Measurements from ENCODE around the gene L3MBTL4. TPM values are rescaled to one million over a fixed set of nuclear protein-coding genes. Genes with fewer than 3 reads are reported as not detected.
"Not testable (repeated sequence)": the region's sequence is repeated elsewhere in the genome, so short reads cannot be mapped to it uniquely, and the experiment has no call there.

The L3MBTL4 gene
- total RNA-seq, 1 donor from 2014 or later: 1.1 TPM

DNA sequence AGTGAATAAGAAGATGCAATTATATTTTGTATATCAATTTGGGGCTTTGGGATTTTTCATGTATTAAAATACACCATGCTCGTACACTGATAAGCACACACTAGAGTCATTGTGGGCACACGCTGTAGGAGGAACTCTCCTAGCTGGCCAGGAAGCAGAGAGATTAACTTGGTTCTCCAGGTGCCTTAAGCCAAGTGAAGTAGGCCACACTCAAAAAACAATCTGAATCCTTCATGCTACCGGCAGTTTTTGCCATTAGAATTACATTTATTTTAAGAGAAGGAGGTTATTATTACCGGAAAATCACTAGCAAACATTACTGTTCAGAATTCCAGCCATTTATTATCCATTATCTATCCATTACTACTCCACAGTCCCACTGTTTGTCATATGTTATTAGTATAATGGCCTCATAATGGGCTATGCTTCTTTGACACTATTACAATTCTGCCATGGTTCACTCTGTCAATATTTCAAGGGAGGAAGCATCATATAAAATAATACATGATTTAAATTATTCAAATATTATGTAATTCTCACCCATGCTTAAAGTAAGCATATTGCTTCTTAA, 214.4 kb downstream of the L3MBTL4 start:
- intact Hi-C loops (cut with micrococcal nuclease): no loop called here

DNA sequence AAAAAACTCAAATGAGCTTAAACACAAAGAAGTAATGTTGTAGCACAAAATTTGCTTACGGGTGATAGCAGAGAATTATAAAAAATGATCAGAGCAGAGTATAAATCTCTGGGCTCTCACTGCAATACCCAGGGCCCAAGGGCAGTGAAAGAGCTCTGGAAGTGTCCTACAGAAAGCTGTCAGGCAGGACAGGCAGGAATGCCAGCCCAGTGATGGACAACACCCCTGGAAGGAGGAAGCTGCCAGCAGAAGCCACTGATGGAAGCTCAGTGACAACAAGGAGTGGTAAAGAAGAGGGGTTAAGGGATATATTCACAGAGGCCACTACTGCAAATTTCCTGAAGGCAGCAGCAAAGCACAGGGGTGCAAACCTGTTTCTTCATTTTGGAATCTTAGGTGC, 214.9 kb downstream of the L3MBTL4 start:
- intact Hi-C loops (cut with micrococcal nuclease): no loop called here

DNA sequence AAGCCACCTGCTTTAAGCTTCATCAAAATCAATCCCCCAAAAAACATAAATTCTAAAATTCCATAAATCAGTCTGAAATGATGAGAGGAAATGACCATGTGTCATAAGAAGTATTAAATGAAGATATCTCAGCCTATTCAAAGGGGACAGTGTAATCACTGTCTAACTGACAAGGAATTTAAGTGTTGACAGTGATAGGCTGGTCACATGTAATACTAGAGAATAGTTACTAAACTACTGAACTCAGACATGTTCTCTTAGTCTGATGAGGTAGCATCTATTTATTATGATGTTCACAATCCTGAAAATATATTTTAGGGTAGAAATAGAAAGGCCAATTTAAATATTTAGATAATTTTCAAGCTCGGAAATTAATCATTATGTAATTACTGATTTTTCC, 216.1 kb downstream of the L3MBTL4 start:
- intact Hi-C loops (cut with micrococcal nuclease): no loop called here

DNA sequence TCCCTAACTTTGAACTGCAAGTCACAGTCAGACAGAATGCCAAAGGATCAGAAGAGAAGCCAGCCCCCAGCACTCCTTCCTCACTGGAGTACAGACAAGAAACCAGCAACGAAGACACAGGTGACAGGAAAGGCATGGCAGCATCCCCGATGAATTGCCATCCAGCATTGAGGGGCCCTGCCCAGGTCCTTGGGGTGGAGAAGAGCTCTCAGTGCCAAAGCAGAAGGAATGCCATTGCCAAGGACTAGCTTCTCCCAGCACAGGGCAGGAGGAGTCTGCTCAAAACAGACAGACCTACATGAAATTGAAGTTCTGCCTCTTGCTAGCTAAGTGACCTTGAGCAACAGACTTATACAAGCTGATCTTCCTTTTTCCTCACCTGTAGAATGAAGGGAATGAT, 220.1 kb downstream of the L3MBTL4 start:
- intact Hi-C loops (cut with micrococcal nuclease): no loop called here

DNA sequence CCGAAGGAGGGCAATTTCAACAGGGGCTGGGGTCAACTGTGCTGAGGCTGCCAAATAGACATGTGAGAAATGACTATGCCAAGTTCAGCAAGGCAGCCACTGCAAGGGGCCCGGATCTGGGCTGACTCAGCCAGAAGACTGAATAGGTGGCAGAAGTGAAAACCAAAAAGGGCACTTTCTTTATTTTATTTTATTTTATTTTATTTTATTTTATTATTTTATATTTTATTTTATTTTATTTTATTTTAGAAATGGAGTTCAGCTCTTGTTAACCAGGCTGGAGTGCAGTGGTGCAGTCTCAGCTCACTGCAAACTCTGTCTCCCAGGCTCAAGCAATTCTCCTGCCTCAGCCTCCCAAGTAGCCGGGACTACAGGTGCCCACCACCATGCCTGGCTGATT, 228.9 kb downstream of the L3MBTL4 start:
- intact Hi-C loops (cut with micrococcal nuclease): not testable (repeated sequence)

DNA sequence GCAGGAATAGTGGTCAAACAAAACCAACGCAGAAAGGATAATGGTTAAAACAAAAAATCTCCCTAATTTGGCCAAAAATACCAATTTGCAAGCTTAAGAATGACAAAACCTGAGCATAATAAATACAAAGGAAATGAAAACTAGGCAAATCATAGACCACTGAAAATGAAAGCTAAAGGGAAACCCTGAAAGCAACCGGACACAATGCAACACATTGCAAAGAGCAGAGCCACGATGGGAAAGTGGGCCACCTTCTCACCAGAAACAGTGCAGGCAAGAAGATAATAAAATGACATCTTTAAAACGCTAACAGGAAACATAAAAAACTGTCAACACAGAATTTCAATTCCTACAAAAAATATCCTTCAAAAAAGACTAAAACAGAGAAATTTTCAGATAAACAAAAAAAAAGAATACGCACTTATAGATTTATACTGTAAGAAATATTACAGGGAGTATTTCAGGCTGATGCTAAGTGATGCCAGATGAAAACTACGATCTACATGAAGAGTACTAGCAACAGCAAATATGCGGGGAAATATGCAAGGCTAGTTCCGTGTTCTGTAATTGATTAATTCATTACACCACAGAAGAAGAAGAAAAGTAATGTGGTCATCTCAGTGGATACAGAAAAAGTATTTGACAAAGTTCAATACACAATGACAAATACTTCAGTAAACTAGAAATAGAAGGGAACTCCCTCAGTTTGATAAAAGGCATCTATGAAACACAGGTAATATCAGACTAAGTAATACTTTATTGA, 239.5 kb downstream of the L3MBTL4 start:
- intact Hi-C loops (cut with micrococcal nuclease): no loop called here

DNA sequence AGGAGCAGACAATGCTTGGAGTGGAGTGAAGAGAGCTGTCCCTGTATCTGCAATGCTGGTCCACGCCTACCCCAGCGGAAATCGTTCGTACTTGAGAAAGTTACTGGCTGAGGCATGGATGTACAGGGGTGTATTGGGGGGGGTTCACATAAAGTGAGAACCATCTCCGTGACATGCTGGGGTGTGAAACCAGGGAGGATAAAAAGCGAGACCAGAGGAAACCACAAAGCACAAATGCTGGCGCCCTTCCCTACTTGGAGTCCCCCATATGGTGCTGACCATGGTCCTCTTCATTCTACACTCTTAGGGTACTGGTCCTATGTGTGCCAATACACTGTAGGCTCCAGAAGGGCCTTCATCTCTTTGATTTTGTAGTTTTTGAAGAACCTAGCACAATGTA, 244.1 kb downstream of the L3MBTL4 start:
- intact Hi-C loops (cut with micrococcal nuclease): no loop called here

DNA sequence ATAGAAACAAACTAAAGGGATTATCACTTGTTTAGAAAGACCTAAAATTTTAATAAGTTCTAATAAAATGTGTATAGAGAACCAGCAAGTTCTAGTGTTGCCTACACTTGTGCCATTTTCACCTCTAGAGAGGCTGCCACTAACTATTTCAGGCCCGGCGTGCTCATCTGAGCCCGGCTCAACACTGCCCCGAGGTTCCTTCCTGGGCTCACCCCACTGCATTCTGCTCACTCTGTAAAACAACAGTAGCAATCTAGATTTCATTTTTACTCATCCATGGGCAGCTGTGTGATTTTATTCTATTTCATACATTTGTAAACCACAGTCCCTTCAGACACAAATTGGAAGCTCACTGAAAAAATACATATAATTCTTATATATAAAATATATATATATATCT, 253.2 kb downstream of the L3MBTL4 start:
- intact Hi-C loops (cut with micrococcal nuclease): no loop called here

DNA sequence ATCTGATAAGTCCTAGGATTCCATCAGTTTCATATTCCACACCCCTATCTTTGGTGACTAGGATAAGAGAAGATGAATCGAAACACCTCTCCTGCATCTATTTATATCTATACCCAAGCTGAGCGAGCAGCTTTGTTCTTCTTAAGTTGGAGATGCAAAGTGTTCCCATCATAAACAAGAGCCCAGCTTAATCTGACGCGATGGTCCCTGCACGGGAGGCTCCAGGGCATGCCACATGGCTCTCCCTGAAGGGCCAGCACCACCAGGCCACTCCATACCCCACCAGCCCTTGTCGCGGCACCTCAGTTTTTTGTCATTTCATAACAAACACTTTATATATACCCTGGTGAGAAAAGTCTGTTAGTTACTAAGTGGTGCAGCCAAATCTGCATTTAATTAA, 255.3 kb downstream of the L3MBTL4 start:
- intact Hi-C loops (cut with micrococcal nuclease): no loop called here

DNA sequence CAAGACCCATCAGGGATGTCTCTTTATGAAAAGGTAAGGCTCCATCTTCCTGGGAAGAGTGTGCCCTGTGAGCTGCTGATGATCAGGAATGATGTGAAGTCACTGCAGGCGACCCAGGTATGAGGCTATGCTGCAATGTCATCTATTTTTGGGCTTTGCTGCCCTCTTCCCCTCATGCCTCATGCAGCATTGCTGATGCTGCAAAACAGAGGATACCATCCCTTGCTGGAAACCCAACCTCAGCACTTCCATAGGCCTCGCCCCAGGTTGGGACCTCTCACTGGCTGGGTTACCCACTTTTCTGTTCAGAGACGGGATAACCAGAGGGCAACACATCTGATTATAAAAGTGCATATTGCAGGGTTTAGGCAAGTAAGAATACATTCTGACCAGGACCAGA, 255.8 kb downstream of the L3MBTL4 start:
- intact Hi-C loops (cut with micrococcal nuclease): no loop called here

DNA sequence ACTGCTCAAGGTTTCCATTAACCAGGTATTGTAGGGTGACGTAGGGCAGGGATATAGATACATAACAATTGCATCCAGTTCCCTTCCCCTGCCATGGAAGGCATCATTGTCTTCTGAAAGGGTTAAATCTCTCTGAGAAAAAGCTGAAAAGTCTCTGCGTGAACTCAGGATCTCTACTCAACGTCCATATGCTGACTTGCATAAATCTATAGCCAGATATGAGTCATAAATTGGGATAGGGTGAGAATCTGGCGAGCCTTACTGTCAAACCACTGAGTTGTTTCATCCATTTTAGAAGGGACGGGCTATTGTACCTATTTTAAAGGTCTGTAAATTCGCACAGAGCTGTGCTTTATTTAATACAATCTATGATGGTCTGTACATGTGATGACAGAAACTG, 258.3 kb downstream of the L3MBTL4 start:
- intact Hi-C loops (cut with micrococcal nuclease): no loop called here

DNA sequence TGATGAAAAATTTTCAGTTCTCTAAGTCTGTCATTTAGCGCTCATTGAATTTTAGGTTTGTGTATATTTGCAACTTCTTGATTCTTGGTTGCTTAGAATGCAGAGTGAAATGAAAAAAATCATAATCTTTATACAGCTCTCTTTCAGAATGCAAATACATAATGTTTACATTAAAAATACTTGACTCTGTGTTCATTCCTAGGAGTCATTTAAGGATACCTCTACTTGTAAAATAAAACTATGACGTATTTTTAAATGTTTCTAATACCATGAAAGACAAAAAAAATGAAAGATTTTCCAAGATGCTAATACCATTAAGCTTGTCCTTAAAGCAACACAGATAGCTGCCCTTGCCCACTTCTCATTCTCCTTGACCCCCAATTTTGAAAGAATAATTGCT, 259.0 kb downstream of the L3MBTL4 start:
- intact Hi-C loops (cut with micrococcal nuclease): no loop called here

DNA sequence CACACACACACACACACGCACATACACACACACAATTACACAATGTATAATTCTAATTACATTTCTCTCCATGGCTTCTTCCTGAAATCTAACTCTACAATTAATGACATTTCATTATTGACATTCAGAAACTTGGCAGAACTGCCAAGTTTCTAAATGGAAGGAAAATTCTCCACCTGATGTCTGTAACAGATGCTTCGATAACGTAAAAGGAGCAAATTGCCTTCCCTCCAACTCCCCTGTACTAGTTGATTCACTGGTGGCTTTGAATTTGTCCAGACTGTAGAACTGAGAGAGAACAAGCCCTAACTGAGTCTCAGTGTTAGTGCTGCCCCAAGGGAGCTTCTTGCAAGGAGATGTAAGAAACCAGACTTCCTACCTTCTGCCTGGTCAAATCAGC, 264.3 kb downstream of the L3MBTL4 start:
- intact Hi-C loops (cut with micrococcal nuclease): no loop called here

DNA sequence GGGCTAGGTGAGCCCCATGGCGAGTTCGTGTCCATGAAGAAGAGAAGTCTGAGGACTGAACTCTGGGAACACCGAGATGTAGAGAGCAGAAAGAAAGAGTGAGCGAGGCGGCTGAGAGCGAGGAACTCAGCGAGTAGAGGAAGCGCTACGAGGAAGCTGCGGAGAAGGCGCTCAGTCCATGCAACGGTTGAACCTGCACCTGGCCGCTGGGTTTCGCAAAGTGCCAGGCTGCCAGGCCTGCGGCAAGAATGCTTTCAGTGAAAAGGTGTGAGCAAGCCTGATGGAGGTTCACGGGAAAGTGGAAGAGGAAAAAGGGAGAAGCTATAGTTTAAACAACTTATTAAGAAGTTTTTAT, 268.4 kb downstream of the L3MBTL4 start:
- intact Hi-C loops (cut with micrococcal nuclease): no loop called here

DNA sequence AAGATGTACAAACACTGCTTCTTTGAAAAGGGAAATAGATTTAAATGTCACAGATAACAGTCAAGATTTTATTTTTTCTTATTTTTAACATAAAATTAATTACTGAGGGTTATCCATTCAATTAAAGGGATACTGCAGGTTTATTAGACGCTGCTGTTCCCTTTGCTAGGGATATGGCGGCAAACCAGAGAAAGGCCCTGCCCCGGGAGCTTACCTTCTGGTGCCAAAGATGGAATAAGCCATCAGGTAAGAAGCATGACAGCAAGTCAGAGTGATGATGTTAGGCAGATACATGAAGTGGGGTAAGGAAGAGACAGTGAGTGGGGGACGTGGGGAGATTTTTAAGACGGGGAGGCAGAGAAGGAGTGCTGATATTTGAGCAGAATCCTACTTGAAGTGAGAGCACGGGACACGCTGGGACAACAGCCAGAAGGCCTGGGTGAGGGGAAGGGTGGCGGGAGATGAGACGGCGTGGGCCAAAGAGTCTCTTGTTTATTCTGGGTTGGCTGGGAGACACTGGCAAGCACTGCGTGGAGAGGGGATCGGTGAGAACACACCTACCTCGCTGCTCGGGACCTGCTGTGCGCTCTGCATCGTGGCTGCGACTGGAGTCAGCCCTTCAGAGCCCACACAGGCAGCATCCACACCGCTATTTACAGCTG, 268.9 kb downstream of the L3MBTL4 start:
- intact Hi-C loops (cut with micrococcal nuclease): no loop called here

DNA sequence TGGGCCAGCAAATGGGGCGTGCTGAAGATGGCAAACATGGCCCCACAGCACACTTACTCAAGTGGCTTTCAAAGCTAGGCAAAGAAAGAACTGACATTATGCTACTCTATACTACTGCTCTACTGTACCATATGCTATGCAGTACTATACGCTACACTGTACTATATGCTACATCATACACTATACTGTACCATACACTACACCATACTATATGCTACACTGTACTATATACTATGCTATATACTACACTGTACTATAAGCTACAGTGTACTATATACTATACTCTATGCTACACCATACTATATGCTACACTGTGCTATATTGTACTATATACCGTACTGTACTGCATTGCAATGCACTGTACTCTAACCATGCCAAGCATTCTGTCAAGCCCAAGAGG, 275.7 kb downstream of the L3MBTL4 start:
- intact Hi-C loops (cut with micrococcal nuclease): no loop called here

DNA sequence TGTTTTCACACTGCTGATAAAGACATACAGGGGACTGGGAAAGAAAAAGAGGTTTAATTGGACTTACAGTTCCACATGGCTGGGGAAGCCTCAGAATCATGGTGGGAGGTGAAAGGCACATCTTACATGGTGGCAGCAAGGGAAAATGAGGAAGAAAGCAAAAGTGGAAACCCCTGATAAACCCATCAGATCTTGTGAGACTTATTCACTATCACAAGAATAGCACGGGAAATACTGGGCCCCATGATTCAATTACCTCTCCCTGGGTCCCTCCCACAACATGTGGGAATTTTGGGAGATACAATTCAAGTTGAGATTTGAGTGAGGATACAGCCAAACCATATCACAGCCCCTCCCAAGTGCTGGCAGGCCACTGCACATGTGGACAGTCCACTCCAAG, 278.8 kb downstream of the L3MBTL4 start:
- intact Hi-C loops (cut with micrococcal nuclease): not testable (repeated sequence)

DNA sequence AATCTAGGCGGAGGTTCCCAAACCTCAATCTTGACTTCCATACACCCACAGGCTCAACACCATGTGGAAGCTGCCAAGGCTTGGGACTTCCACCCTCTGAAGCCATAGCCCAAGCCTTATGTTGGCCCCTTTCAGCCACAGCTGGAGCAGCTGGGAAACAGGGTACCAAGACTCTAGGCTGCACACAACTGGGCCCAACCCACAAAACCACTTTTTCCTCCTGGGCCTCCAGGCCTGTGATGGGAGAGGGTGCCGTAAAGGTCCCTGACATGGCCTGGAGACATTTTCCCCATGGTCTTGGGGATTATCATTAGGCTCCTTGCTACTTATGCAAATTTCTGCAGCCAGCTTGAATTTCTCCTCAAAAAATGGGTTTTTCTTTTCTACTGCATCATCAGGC, 279.7 kb downstream of the L3MBTL4 start:
- intact Hi-C loops (cut with micrococcal nuclease): not testable (repeated sequence)

DNA sequence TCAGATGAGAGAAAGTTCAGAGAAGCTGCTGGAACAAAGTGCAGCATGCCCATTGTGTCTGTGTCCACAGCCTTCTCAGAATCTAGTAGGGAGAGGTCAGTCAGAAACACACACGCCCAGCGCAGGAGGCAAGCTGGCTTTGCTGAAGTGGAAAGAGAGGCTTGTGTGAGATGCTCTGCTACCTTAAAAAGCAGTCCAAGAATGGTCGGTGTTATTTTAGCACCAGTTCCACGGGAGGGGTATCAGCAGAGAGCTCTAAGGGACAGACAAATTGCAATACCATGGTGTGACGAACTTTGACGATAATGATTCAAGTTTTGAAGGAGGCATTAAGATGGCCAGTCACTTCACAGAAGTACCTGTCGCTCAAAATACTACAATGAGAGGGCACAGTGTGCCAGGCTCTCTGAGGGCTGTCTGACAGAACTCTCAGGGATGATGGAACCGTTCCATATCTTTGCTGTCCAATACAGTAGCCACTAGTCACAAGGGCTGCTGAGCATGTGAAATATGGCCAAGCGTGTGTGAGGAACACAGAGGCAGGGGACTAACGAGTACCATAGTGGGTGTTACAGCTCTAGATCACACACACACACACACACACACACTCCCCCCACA, 281.9 kb downstream of the L3MBTL4 start:
- intact Hi-C loops (cut with micrococcal nuclease): no loop called here

DNA sequence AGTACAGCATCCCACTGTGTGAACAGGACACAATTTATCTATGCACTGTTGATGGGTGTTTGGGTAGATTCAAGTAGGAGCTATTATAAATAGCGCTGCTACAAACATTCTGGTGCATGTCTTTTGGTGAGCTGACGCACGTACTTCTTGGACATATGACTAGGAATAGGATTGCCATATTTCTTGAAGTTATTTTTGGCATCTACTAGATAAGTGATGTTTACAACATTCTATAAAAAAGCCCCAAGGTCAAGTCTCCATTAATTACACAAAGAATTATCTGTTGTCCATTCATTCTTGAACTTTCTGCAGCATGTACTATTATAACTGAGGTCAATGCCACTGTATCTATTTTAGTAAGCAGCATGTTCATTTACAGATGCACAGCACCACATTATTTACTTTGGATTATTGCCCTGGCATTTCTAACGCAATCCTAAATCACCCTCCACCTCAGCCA, 293.9 kb downstream of the L3MBTL4 start:
- intact Hi-C loops (cut with micrococcal nuclease): no loop called here

DNA sequence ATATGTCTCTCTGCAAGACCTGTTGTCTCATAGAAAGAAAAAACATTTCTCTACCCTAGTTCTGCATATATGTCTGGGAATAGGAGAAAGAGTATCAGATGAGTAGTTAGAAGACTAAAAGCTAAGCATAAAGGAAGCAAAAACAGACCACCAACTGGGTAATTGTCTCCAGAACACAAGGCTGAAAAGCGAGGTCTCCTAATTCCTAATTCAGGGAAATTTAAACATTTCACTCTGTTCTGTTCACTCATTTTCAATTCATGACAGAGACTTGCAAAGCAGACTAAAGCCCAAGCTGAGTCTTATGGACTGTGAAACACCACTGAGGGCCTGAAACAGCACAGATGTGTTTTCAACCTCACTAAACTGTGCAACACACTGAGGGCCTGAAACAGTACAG, 294.9 kb downstream of the L3MBTL4 start:
- intact Hi-C loops (cut with micrococcal nuclease): no loop called here

DNA sequence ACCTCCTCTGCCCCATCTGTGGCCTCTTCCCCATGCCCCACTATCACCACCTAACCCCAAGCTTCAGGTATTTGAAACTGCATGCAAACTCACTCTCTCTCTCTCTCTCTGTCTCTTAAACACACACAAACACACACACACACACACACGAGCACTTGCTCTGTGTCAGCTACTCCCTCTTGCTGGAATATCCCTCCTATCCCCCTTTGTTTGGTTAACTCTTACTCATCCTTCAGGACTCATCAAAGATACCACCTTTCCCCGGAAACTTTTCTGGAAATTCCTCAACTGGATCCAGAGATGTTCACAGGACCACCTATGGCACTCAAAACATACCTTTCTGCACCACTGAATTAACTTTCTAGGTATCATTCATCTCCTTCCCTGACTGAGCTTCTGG, 296.6 kb downstream of the L3MBTL4 start:
- intact Hi-C loops (cut with micrococcal nuclease): no loop called here
